B cell (primary cell): Measurements from ENCODE around the gene PTCD2. TPM values are rescaled to one million over a fixed set of nuclear protein-coding genes. Genes with fewer than 3 reads are reported as not detected.

ENCODE experiments used
- ATAC-seq: fragments of 200-7000 bp; cut with Tn5 transposase; one replicate; pipeline ENCODE4 v1.10.0; 2021; ENCODE audit warnings: low read depth, mild to moderate bottlenecking, moderate number of reproducible peaks, moderate library complexity
- CTCF ChIA-PET: fragments of 350-600 bp; sonication (Branson Sonifier 250); formaldehyde crosslinking; loops from one replicate; lab custom pipeline; 2021; ENCODE audit warnings: antibody characterized with exemption, inconsistent platforms; lab: Charles Lee
- POLR2A ChIA-PET: fragments of 350-600 bp; sonication (Branson Sonifier 250); formaldehyde crosslinking; loops from one replicate; lab custom pipeline; 2021; ENCODE audit warnings: antibody characterized with exemption; lab: Charles Lee
- DNase-seq: peaks from one replicate; pipeline ENCODE4 v3.0.0; 2013
- H2AFZ ChIP-seq: 2 replicates; pipeline ENCODE4 v1.6.1; 2012; ENCODE audit warnings: mild to moderate bottlenecking, low read depth, low read length; ENCODE audit not compliant: insufficient read depth, poor library complexity, severe bottlenecking
- H3K27ac ChIP-seq, 2 donors: 1 replicate in 1 of 2; 2 replicates in 1 of 2; pipeline ENCODE4 v1.5.1; 2012 to 2013; ENCODE audit warnings: low read length in 2 of 2, mild to moderate bottlenecking in 2 of 2, moderate library complexity in 1 of 2
- H3K27me3 ChIP-seq, 4 experiments: fragments of 200-600 bp in 1 of 4; sonication (generic) in 1 of 4; replicated peaks in 1 of 4; 1 replicate in 2 of 4; 2 replicates in 2 of 4; pipeline versions ENCODE4 v1.6.1 to v1.7.0; 2013 to 2016; ENCODE audit warnings: low read length in 3 of 4, mild to moderate bottlenecking in 2 of 4, mixed read lengths in 1 of 4, moderate library complexity in 1 of 4; ENCODE audit not compliant: insufficient read depth in 4 of 4, control insufficient read depth in 3 of 4; ENCODE audit errors: control extremely low read depth in 1 of 4
- H3K36me3 ChIP-seq, 2 experiments: replicated peaks in 1 of 2; 1 replicate in 1 of 2; 2 replicates in 1 of 2; pipeline versions ENCODE4 v1.6.1 to v1.7.1; 2013; ENCODE audit warnings: low read length in 1 of 2; ENCODE audit not compliant: insufficient read depth in 2 of 2, control insufficient read depth in 1 of 2; ENCODE audit errors: control extremely low read depth in 1 of 2, extremely low read depth in 1 of 2
- H3K4me1 ChIP-seq, 2 donors: fragments of 200-600 bp in 1 of 2; sonication (generic) in 1 of 2; 1 replicate in 1 of 2; 2 replicates in 1 of 2; pipeline versions ENCODE4 v1.5.1 to v1.6.1; 2013 to 2017; ENCODE audit warnings: low read length in 2 of 2; ENCODE audit not compliant: control insufficient read depth in 2 of 2, insufficient read depth in 2 of 2
- H3K4me2 ChIP-seq: replicated peaks from 2 replicates; pipeline ENCODE3; 2012; ENCODE audit warnings: mild to moderate bottlenecking, low read depth, low read length; ENCODE audit not compliant: poor library complexity, severe bottlenecking
- H3K4me3 ChIP-seq, 5 experiments: fragments of 200-600 bp in 1 of 5; sonication (generic) in 1 of 5; 1 replicate in 3 of 5; 2 replicates in 2 of 5; pipeline versions ENCODE4 v1.5.1 to v1.7.0; 2011 to 2016; ENCODE audit warnings: low read length in 4 of 5, mild to moderate bottlenecking in 4 of 5, low read depth in 2 of 5, control low read depth in 1 of 5, moderate library complexity in 1 of 5; ENCODE audit not compliant: insufficient read depth in 1 of 5; ENCODE audit errors: control extremely low read depth in 1 of 5, extremely low read depth in 1 of 5
- H3K79me2 ChIP-seq: fragments of 200-600 bp; sonication (generic); one replicate; pipeline ENCODE4 v1.6.0; 2016; ENCODE audit warnings: low read length; ENCODE audit not compliant: control insufficient read depth, insufficient read depth
- H3K9ac ChIP-seq: fragments of 200-600 bp; sonication (generic); 2 replicates; pipeline ENCODE4 v1.6.1; 2017; ENCODE audit warnings: mild to moderate bottlenecking, low read length, moderate library complexity
- H3K9me3 ChIP-seq, 3 donors: one replicate each; pipeline versions ENCODE4 v1.6.1 to v1.7.1; 2013; ENCODE audit warnings: low read length in 2 of 3; ENCODE audit not compliant: control insufficient read depth in 2 of 3, insufficient read depth in 1 of 3; ENCODE audit errors: control extremely low read depth in 1 of 3
- H4K20me1 ChIP-seq: 2 replicates; pipeline ENCODE4 v1.6.0; 2012; ENCODE audit warnings: mild to moderate bottlenecking, low read length; ENCODE audit not compliant: insufficient read depth, control insufficient read depth, poor library complexity, severe bottlenecking
- H3K27ac Mint-ChIP-seq: one replicate; pipeline ENCODE4 v1.8.0; 2021; ENCODE audit warnings: mixed read lengths
- H3K27me3 Mint-ChIP-seq: one replicate; pipeline ENCODE4 v1.8.0; 2021; ENCODE audit warnings: mixed read lengths
- H3K4me1 Mint-ChIP-seq: one replicate; pipeline ENCODE4 v1.8.0; 2021; ENCODE audit warnings: mixed read lengths
- H3K4me3 Mint-ChIP-seq: one replicate; pipeline ENCODE4 v1.8.0; 2021; ENCODE audit warnings: mixed read lengths
- H3K9me3 Mint-ChIP-seq: one replicate; pipeline ENCODE4 v1.8.0; 2022; ENCODE audit warnings: mixed read lengths; ENCODE audit not compliant: insufficient read depth
- EZH2 ChIP-seq: IDR thresholded peaks from 2 replicates; pipeline ENCODE4 v1.6.1; 2012; ENCODE audit warnings: borderline replicate concordance, low read depth, mild to moderate bottlenecking, moderate library complexity, low read length; ENCODE audit not compliant: insufficient read depth, poor library complexity, severe bottlenecking
- WGBS: methylation state at CpG from one replicate; pipeline ENCODE4 v1.1.5; 2013; ENCODE audit warnings: missing lambda C conversion rate; ENCODE audit not compliant: insufficient coverage; 5-methylcytosine and 5-hydroxymethylcytosine counted together
- intact Hi-C: fragments of 100-400 bp; cut with micrococcal nuclease; formaldehyde crosslinking; loops from one replicate; pipeline ENCODE4 v1.10.0; 2022
- polyA plus RNA-seq: library from polyadenylated mRNA; depleted of rRNA; stranded (reverse); fragments of >200 nt; gene quantifications from 2 replicates; pipeline ENCODE4 v1.2.3, GENCODE V29; 2012
- total RNA-seq, 2 donors: library from RNA; stranded (reverse); fragments of 120-200 nt in 1 of 2; gene quantifications; 1 replicate in 1 of 2; 2 replicates in 1 of 2; pipeline versions ENCODE4 v1.2.3 to v1.2.4, GENCODE V29; 2013 to 2022
- TF ChIP-seq, protein P1 (sequence below): fragments of 200-600 bp; IDR thresholded peaks from one replicate; pipeline ENCODE4 v1.8.0; 2022; ENCODE audit warnings: antibody characterized with exemption, mild to moderate bottlenecking

Gene PTCD2
- total and polyA plus RNA-seq, 2 donors (not counting 1 experiment from before 2014, with no cell fraction given), result 3.7 to 10.5 TPM

DNA sequence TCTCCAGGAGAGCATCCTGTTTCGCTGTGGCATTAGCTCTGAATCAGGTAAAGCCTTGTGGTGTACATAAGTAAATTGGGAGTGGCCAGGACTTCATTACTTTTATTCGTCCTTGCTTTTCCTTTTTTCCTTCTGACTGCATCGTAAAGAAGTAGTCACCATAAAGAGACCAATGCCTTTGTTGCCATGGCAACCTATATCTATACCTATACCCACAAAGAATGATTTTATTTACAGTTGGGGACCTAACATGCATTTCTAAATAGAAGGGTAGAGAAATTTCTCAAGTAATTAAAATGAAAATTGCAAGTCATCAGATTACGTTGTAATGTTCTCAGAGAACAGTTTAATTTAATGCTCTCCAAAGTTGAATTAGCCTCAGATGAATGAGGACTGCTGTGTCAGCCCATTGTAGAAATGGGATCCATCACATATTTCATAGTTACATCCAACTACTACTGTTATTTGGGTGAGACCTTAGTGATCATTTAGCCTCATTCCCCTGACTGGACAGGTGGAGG, 18.6 kb downstream of the PTCD2 start:
- no peak overlapping the region for H3K4me3 ChIP-seq
- no peak for DNase-seq
- H3K79me2 ChIP-seq, result no peaks in the 10 kb centered on the region
- Mint-ChIP-seq H3K4me1 (no peaks in the 10 kb centered on the region), H3K27ac (no peak overlapping the region), H3K27me3 (no peaks in the 10 kb centered on the region), H3K4me3 (no peak overlapping the region), H3K9me3 (no peaks in the 10 kb centered on the region)
- CTCF ChIA-PET, result interaction anchor here (1.1 kb wide), 1 partner anchor 27 kb away, joined by 3 read pairs; no protein-coding TSS in a partner anchor
- H3K27ac ChIP-seq, result no peak overlapping the region
- H4K20me1 ChIP-seq, result no peaks in the 10 kb centered on the region
- no peak overlapping the region for H3K9ac ChIP-seq
- no peaks in the 10 kb centered on the region for H3K9me3 ChIP-seq
- POLR2A ChIA-PET, result no interaction called here
- WGBS, result 80% methylated on average over 1 of the region's 4 CpGs
- ATAC-seq, result no peak
- H2AFZ ChIP-seq, result no peak overlapping the region
- TF ChIP-seq, protein P1, sequence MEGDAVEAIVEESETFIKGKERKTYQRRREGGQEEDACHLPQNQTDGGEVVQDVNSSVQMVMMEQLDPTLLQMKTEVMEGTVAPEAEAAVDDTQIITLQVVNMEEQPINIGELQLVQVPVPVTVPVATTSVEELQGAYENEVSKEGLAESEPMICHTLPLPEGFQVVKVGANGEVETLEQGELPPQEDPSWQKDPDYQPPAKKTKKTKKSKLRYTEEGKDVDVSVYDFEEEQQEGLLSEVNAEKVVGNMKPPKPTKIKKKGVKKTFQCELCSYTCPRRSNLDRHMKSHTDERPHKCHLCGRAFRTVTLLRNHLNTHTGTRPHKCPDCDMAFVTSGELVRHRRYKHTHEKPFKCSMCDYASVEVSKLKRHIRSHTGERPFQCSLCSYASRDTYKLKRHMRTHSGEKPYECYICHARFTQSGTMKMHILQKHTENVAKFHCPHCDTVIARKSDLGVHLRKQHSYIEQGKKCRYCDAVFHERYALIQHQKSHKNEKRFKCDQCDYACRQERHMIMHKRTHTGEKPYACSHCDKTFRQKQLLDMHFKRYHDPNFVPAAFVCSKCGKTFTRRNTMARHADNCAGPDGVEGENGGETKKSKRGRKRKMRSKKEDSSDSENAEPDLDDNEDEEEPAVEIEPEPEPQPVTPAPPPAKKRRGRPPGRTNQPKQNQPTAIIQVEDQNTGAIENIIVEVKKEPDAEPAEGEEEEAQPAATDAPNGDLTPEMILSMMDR, result no peak
- no peak overlapping the region for H3K4me2 ChIP-seq
- H3K36me3 ChIP-seq, result peaks cover 5 to 41% of the 10 kb centered on the region in 2 experiments
- no peaks in the 10 kb centered on the region for H3K4me1 ChIP-seq
- intact Hi-C loops, result no loop called here
- H3K27me3 ChIP-seq, result no peaks in the 10 kb centered on the region

GRCh38 chr5:72346398-72346797, 26.2 kb downstream of the PTCD2 start:
- Histone ChIP-seq H3K36me3 (peaks cover 3 to 31% of the 10 kb centered on the region in 2 experiments), H3K9ac (no peak overlapping the region), H3K9me3 (no peaks in the 10 kb centered on the region), H3K4me3 (no peak overlapping the region), H3K4me1 (no peaks in the 10 kb centered on the region), H4K20me1 (no peaks in the 10 kb centered on the region), H3K79me2 (no peaks in the 10 kb centered on the region), H3K4me2 (no peak overlapping the region), H3K27me3 (no peaks in the 10 kb centered on the region), H2AFZ (no peak overlapping the region), H3K27ac (no peak overlapping the region)
- ATAC-seq (no peak), DNase-seq (no peak)
- H3K4me3 Mint-ChIP-seq, result no peak overlapping the region
- no peaks in the 10 kb centered on the region for H3K9me3 Mint-ChIP-seq
- peaks cover 7% of the 10 kb centered on the region for H3K4me1 Mint-ChIP-seq
- no peak overlapping the region for H3K27ac Mint-ChIP-seq
- no peaks in the 10 kb centered on the region for H3K27me3 Mint-ChIP-seq
- 100% methylated on average over 2 of the region's 2 CpGs for WGBS
- no peak for TF ChIP-seq EZH2
- TF ChIP-seq, protein P1, result no peak
- ChIA-PET POLR2A (no interaction called here), CTCF (no interaction called here)
- intact Hi-C loops, result no loop called here
